ENCODE data around the gene CHRNB4. TPM values are rescaled to one million over a fixed set of nuclear protein-coding genes. Genes with fewer than 3 reads are reported as not detected.
A peak's percentile ranks its signal among the peaks of the same experiment; 100 is the strongest.

Gene CHRNB4
- total RNA-seq, 1 donor from 2014 or later = 0.23 TPM

GRCh38 chr15:78640527-78641101, 396 bp downstream of the CHRNB4 start:
- no peak for DNase-seq (ENCODE audit: low read depth)
- H3K4me3 ChIP-seq (ENCODE audit: low read depth, low read length) = peak overlapping the region; percentile 53
- no peak for TF ChIP-seq CTCF (conservative IDR thresholded peaks at IDR 0.05; ENCODE audit: low read depth, low read length)

DNA sequence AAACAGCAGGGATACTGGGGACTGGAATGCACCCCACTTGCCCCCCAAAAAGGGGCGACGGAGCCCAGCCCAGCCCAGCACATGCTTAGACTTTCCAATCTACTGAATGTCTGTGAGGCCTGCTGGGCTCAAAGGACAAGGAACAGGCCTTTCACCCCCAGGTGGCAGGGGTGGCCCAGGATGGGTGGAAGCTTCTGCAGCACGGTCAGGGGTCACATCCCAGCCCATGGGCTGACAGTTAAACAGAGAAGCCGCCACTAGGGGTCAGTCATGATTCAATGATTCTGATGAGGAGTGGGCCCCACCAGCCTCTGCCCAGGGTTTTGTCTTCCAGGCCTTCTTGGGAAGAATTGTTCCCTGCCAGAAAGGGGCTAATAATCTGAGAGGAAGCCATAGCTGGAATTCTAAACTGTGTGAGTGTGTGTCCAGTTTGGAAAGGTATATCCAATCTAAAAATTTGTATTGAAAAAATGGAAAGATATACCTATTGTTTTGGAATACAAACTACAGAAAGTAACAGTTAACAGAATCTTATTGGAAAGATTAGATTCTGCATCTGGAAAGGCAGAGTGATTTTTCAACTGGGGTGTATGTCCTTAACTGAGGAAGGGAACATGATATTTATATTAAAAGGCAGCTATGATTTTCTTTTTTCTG, 2.2 kb downstream of the CHRNB4 start:
- peak; percentile 73 for TF ChIP-seq CTCF (conservative IDR thresholded peaks at IDR 0.05; ENCODE audit: low read depth, low read length)
- no peak for DNase-seq (ENCODE audit: low read depth)
- H3K4me3 ChIP-seq (ENCODE audit: low read depth, low read length) = no peak overlapping the region

GRCh38 chr15:78637776-78638435, 3.1 kb downstream of the CHRNB4 start:
- DNase-seq (ENCODE audit: low read depth) = no peak
- no peak for TF ChIP-seq CTCF (conservative IDR thresholded peaks at IDR 0.05; ENCODE audit: low read depth, low read length)
- no peak overlapping the region for H3K4me3 ChIP-seq (ENCODE audit: low read depth, low read length)

- TF ChIP-seq CTCF (conservative IDR thresholded peaks at IDR 0.05; ENCODE audit: low read depth, low read length) = no peak
- no peak for DNase-seq (ENCODE audit: low read depth)
- H3K4me3 ChIP-seq (ENCODE audit: low read depth, low read length) = no peak overlapping the region
Observed at GRCh38 chr15:78636378-78636859, 4.6 kb downstream of the CHRNB4 start.

- no peak for TF ChIP-seq CTCF (conservative IDR thresholded peaks at IDR 0.05; ENCODE audit: low read depth, low read length)
- H3K4me3 ChIP-seq (ENCODE audit: low read depth, low read length) = no peak overlapping the region
- DNase-seq (ENCODE audit: low read depth) = no peak
Observed at GRCh38 chr15:78635346-78635745, 5.7 kb downstream of the CHRNB4 start.

DNA sequence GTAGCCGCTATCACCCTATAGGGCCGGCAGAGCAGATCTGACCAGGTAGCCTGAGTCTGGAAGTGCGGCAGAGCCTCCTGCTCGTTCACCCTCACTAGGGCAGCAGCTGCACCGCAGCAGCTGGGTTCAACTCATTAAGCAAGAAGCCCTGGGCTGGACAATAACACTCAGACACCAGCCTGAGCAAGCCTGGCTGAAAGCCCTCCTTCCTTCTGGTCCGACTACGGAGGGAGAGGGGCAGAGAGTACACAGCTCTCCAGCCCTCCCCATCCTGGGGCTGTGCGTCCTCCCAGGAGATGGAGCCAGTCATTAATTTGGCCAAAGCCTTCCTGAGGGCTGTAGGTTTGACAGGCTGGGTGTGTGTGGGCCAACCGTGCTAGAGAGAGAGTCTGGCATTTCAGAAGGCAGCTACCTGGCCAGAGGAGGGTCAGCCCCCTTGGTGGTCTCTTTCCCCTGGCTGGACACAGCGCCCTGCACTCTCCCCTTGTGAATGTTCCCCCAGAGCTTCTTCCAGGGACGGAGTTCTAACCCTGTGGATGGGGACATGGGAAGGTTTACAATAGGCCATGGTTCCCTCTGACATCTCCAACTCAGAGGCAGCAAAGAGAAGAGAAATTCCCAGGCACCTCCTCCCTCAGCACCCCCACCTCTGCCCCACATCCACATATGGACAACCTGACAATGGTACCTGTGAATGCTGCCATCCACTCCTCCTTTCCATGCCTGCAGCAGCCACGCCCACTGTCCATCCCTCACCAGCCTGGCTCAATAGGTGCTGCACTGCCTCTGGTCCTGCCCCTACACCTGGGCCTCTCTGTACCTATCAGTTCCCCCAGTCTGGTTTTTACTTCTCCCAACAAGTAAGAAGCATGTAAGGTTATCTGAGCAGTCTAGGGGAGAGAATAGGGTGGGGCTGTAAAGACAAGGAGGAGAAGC, 6.5 kb downstream of the CHRNB4 start:
- no peak overlapping the region for H3K4me3 ChIP-seq (ENCODE audit: low read depth, low read length)
- no peak for DNase-seq (ENCODE audit: low read depth)
- TF ChIP-seq CTCF (conservative IDR thresholded peaks at IDR 0.05; ENCODE audit: low read depth, low read length) = no peak
